HG02870 (cell line): ENCODE measurements around the gene ZNF439.
"Not testable (repeated sequence)": the region's sequence is repeated elsewhere in the genome, so short reads cannot be mapped to it uniquely, and the experiment has no call there.

Experiments
- ATAC-seq: cut with Tn5 transposase; IDR thresholded peaks from one replicate; pipeline ENCODE4 v1.9.1; 2021; ENCODE audit warnings: mild to moderate bottlenecking, moderate library complexity; ENCODE audit not compliant: unreplicated experiment

ZNF439 gene

DNA sequence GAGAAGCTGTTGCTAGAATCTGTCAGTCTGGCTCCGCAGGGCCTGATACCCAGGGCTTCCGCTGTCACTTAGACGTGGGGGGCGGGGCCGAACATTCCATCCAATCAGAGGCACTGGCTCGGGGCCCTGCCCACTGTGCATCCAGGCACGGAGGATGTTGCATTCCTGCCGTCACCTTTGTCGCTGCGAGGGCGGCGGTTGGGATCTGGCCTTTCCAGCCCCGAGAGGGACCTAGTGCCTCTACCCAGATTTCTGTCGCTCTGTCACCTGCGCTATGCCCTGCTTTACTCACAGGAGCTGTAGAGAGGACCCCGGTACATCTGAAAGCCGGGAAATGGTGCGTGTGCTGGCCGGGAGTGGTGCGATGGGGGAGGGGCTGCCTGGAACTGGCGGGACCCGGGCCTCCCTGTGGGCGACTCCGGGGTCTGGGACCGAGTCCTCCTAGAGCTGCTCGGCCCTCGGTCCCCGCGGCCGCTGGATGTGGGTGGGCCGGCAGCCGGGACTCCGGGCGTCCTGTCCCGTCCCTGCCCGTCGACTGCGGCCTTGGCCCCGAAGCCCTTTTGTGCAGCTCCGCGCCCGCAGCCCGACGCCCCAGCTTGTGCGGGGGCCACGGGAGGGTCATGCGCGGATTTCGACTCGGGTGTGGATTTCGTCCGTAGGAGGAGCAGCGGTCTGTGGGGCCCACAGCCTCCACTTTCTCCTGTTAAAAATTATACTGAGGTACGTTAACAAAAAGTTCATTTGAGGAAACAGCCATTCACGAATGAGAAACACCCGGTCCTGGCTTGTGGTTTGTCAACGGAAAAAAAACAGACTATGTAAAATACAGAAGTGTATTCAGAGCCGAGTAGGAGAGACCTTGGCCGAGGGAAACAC lies at the start of gene ZNF439:
ZNF439 (plus strand) TSS at position 133 of the 876 bp plus-strand sequence; CDS start at position 275, 142 bp downstream.
- peak; percentile 82 for ATAC-seq

DNA sequence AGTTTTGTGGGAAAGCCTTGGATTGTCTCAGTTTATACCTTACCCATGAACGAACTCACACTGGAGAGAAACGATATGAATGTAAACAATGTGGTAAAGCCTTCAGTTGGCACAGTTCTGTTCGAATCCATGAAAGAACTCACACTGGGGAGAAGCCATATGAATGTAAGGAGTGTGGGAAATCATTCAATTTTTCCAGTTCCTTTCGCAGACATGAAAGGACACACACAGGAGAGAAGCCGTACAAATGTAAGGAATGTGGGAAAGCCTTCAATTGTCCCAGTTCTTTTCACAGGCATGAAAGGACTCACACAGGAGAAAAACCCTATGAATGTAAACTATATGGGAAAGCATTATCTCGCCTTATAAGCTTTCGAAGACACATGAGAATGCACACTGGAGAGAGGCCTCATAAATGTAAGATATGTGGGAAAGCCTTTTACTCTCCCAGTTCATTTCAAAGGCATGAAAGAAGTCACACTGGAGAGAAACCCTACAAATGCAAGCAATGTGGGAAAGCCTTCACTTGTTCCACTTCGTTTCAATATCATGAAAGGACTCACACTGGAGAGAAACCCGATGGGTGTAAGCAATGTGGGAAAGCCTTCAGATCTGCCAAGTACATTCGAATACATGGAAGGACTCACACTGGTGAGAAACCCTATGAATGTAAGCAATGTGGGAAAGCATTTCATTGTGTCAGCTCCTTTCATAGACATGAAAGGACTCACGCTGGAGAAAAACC lies 42.0 kb upstream of the ZNF439 start:
- ATAC-seq = no peak

DNA sequence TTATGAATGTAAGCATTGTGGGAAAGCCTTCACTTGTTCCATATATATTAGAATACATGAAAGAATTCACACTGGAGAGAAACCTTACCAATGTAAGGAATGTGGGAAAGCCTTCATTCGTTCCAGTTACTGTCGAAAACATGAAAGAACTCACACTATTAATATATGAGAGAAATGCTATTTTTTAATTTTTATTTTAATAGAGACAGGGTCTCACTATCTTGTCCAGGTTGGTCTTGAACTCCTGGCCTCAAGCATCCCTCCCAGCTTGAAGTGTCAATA lies 41.5 kb upstream of the ZNF439 start:
- ATAC-seq = no peak

DNA sequence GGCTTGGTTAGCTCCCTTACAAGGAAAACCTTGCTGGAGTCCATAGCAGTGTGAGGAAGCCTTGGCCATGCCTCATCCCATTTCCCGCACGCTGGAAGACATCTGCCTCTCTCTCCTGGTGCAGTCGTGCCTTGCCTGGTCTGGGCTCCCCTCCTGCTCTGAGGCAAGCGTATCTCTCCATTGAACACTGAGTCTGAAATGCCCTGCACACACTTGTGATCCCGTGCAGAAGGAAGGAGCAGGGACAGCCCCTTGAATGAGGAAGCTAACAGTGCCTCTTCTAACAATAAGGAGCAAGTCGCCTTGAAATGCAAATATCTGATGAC lies 34.9 kb upstream of the ZNF439 start:
- ATAC-seq = peak; percentile 32

DNA sequence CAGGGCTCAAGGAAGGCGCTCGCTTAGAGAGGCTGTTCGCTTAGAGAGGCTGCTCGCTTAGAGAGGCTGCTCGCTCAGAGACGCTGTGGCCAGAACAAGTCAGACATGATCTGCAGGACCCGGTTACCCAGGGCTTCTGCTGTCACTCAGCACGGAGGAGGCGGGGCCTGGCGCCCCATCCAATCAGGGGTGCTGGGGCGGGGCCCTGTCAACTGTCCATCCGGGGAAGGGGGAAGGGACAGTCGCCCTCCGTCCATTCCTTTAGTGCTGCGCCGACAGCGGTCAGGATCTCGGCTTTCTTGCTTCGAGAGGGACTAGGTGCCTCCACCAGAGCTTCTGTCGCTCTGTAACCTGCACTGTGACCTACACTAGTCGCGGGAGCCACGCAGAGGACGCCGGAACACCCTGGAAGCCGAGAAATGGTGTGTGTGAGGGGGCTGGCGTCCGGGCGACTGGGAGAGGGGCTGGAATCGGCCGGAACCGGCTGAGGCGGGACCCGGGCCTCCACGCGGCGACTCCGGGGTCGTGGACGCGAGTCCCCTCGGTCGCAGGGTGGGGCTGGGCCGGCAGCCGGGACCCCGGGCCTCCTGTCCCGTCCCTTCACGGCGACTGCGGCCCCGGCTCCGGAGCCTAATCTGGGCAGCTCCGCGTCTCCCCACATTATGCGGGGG lies 34.4 kb upstream of the ZNF439 start, which contains the start of gene ZNF440:
ZNF440 (plus strand) TSS at position 245 of the 671 bp plus-strand sequence; CDS start at position 420, 175 bp downstream.
- ATAC-seq = peak; percentile 96

DNA sequence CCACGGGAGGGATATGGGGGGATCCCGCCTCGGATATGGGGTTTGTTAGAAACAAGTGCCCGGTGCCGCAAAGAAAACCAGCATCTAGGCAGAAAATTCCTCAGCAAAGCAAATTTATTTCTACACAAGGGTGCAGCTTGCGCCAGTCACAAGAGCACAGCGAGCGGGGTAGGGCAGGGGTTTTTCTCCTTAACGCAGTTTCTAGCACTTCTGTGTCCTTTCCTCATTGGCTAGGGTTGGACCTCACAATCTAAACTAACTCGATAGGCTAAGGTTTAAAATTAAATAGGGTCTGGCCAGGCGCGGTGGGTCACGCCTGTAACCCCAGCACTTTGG lies 33.9 kb upstream of the ZNF439 start:
- no peak for ATAC-seq

DNA sequence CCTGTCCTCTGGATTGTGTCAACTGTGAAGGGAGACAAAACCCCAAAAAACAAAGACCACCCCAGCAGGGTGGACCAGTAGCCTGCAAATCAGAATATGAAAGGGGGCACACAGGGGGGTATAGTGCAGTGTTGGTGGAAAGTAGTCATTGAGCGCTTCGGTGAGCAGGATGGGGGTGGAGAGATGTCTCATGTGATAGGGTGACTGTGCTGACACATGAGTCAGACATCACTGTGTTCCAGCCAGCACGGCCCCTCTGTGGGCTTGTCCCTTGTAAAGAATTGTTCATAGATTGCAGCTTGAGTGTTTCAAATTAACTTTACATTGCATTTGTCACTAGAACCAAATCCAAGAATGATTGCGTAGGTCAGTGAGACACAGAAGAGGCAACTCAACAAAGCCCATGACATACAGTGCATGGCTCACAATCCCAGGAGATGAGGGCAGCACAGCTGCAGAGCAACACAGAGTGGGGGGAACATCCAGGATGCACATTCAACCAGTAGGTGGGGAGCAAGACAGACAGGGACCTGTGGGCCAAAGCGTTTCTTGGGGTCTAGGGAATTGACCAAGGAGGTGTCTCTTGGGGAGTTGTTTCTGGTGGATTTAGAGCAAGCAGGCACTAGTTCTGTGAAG lies 26.9 kb upstream of the ZNF439 start:
- ATAC-seq = no peak

DNA sequence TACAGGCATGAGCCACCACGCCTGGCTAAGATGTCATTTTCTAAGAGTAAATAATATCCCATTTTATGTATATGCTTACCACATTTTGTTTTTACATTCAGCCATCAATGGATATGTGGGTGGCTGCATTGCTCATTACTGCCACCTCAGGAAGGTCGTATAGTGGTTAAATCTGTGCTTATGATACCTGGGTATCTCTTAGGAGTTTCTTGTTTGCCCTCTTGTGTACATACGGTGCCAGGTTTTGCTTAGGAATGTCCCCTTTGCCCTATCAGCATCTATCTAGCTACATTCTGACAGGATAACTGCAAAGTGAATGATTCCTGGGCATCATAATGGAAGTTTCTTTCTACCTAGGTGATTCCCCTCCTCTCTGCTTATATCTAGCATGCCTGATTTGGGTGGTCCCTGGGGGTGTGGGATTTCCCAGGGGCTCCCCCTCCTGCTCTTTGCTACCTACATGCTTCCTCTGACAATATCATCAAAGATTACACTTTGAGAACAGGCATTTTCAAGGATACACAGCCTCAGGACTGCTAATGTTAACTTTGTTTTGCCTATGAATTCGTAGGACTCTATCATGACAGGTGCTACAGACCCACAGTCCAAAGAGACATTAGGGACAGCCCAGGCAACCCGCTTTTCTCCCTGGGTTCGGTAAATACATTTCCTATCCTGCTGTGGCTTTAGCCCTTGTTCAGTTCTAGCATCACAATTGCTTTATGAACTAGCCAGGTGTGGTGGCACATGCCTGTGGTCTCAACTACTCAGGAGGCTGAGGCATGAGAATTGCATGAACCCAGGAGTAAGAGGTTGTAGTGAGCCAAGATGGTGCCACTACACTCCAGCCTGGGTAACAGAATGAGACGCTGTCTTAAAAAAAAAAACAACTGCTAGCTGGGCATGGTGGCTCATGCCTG lies 19.3 kb upstream of the ZNF439 start:
- not testable (repeated sequence) for ATAC-seq

DNA sequence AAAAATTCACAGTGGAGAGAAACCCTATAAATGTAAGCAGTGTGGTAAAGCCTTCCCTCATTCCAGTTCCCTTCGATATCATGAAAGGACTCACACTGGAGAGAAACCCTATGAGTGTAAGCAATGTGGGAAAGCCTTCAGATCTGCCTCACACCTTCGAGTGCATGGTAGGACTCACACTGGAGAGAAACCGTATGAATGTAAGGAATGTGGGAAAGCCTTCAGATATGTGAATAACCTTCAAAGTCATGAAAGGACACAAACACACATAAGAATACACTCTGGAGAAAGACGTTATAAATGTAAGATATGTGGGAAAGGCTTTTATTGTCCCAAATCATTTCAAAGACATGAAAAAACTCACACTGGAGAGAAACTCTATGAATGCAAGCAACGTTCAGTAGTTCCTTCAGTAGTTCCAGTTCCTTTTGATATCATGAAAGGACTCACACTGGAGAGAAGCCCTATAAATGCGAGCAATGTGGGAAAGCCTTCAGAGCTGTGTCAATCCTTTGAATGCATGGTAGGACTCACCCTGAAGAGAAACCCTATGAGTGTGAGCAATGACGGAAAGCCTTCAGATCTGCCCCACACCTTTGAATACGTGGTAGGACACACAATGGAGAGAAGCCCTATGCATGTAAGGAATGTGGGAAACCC lies 16.1 kb upstream of the ZNF439 start:
- ATAC-seq = no peak

DNA sequence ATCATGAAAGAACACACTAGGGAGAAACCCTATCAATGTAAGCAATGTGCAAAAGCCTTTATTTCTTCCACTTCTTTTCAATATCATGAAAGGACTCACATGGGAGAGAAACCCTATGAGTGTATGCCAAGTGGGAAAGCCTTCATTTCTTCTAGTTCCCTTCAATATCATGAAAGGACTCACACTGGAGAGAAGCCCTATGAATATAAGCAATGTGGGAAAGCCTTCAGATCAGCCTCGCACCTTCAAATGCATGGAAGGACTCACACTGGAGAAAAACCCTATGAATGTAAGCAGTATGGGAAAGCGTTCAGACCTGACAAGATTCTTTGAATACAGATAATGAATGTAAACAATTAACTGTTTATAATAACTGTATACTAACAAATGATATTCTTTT lies 15.0 kb upstream of the ZNF439 start:
- no peak for ATAC-seq

DNA sequence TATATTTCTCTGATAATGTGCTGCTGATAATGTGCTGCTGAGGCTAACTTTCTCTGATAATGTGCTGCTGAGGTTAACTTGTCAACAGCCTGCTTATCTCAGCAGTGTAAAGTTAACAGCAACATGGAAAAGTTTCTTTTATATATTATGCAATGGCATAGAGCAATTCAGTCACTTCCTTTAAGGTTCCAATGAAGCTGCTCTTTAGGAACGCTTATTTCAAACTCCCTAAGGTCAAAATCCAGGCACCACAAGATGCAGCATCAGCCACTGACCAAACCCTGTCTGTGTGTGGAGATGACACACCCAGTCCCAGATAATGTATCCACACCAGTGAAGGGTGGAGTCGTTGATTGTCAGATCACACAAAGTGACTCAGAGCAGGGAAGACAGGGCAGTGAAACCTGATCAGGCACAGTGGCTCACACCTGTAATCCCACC lies 12.9 kb upstream of the ZNF439 start:
- not testable (repeated sequence) for ATAC-seq

DNA sequence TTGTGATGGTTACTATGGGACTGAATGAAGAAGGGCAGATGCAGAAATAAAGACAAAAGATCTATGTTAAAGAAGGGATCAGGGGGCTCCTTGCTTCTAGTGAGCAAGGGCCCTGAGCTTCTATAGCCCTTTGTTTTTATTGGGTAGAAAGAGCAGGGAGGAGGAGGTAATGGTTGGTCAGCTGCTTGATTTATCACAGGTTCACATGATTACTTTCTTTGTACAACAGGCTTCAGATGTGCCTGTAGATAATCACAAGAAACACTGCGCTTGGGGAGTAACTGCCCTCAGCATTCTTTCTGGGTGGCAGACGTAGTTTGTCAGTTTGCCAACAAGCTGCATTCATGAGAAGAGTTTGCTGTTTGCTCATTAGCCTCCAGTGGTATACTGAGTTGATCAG lies 4.8 kb upstream of the ZNF439 start:
- no peak for ATAC-seq

DNA sequence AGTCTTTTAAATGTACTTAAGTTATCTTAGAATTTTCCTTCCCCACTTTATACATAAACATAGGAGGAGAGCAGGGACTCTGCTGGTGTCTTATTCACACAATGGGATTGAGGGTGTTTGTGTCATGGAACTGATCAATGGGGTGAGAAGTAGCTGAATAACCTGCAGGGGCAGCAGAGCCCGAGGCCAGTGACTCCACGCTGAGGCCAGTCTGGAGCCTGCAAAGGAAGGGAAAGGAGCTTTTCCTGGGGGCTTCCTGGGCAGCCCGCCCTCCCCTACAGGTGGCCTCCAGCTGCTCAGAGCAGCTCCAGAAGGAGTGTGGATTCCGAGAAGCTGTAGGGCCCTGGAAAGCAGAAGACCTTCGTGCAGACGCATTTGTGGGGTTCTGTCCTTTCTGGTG lies 911 bp upstream of the ZNF439 start:
- ATAC-seq = not testable (repeated sequence)

DNA sequence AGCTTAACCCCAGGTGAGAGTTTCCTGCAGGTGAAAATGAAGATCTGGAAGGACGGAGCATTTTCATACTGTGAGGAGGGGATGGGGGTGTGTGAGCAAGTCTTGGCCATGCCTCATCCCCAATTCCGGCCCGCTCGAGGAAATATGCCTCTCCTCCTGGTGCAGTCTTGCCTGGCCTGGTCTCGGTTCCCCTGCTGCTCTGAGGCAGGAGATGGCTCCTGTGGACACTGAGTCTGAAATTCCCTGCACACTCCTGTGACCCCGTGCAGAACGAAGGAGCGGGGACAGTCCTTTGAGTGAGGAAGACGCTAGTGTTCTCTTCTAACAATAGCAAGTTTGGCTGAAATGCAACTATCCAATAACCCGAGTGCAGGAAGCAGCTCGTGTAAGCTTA lies 329 bp upstream of the ZNF439 start:
- no peak for ATAC-seq

DNA sequence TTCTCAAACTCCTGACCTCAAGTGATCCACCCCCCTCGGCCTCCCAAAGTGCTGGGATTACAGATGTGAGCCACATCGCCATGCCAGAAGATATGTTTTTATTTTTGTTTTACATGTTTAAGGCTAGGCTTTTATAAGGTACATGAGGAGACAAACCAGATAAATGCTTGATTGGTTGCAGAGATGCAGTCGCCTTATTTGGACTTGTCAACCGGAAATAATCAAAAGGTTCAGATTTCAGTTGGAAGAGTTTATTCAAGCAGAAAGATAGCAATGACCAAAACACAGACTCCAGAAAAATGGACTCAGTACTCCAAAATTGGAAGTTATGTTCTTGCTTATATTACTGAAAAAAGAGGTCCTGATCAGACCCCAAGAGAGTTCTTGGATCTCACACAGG lies 1.8 kb downstream of the ZNF439 start:
- not testable (repeated sequence) for ATAC-seq

DNA sequence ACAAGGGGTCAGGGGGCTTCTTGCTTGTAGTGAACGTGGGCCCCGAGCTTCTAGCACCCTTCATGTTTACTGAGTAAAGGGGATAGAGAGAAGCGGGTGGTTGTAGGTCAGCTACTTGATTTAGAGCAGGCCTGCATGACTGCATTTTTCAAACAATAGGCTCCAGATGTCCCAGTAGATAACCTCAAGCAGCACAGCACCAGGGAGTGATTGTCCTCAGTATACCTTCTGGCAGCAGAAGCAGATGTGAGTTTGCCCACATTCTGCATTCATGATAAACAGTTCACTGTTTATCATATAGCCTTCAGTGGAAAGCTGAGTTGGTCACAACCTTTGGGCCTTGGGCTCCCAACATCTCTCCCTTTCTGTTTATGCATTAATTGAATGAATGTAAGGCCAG lies 4.8 kb downstream of the ZNF439 start:
- no peak for ATAC-seq

DNA sequence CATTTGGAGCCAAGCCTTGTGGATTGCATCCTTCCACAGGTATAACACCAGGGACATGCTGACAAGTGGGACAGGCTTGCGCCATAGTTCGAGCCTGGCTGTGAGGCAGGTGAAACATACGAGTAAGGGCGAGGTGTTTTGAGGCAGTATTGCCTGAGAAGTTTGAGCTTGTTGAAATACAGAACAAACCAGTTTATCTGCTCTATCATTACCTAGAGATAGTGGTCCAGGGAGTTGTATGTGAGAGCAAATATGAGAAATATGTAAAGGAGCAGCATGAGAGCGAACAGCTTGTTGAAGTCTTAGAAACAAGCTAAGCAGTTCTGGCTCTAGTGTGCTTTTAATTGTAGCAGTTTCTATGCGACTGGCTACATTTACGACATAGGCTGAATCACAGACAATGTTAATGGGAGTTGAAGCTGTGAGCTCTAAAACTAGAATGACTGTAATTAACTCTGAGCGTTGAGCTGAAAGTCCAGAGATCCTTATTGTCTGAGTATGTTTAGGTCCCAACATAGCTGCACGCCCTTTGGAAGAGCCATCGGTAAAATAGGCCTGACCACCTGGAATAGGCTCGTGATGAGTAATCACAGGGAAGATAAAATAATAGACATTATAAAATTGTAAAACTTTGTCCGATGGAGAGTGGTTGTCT lies 8.2 kb downstream of the ZNF439 start:
- ATAC-seq = no peak

DNA sequence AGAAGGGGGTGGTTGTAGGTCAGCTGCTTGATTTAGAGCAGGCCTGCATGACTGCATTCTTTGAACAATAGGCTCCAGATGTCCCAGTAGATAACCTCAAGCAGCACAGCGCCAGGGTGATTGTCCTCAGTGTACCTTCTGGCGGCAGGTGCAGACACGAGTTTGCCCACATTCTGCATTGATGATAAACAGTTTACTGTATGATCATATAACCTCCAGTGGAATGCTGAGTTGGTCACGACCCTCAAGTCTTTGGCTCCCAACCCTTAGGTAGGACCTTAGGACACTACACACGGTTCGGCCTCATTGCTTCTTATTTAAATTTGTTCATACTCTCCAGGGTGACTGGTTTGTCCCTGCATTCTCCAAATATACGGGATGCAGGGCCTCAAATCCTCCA lies 12.2 kb downstream of the ZNF439 start:
- ATAC-seq = no peak

DNA sequence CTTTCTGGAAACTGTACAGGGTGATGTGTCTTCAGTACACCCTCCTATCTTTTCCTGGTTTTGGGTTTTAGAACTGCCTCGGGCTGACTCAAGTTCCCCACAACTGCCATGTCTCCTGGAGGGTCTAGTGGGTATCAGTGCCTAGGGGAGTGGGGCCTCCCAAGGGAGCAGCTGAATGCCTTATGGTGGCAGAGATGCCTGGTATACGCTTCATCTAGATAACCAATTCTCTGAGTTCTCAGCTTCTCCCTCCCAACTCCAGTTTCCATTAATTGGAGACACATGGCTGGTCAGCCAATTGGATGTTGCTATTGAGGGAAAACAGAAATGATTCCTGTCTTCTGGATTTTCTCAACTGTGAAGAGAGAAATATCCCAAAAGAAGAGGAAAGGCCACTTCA lies 12.8 kb downstream of the ZNF439 start:
- no peak for ATAC-seq
